CD14-positive monocyte (primary cell): ENCODE measurements around the gene SNX9. TPM values are rescaled to one million over a fixed set of nuclear protein-coding genes. Genes with fewer than 3 reads are reported as not detected.
"Not testable (repeated sequence)": the region's sequence is repeated elsewhere in the genome, so short reads cannot be mapped to it uniquely, and the experiment has no call there.

ENCODE experiments used
- DNase-seq, 3 donors: peaks; one replicate each; pipeline ENCODE4 v3.0.0-alpha.2; 2011 to 2022
- H2AFZ ChIP-seq: 2 replicates; pipeline ENCODE4 v1.6.0; 2012; ENCODE audit warnings: mild to moderate bottlenecking, low read depth, low read length, inconsistent platforms; ENCODE audit not compliant: insufficient read depth, poor library complexity, severe bottlenecking
- H3K27ac ChIP-seq, 2 donors: 1 replicate in 1 of 2; 2 replicates in 1 of 2; pipeline ENCODE4 v1.5.1; 2012 to 2013; ENCODE audit warnings: low read length in 2 of 2, control low read depth in 1 of 2, inconsistent platforms in 1 of 2, low read depth in 1 of 2, mild to moderate bottlenecking in 1 of 2
- H3K27me3 ChIP-seq, 2 donors: one replicate each; pipeline versions ENCODE4 v1.6.0 to v1.6.1; 2011 to 2013; ENCODE audit warnings: low read length in 2 of 2; ENCODE audit not compliant: control insufficient read depth in 2 of 2, insufficient read depth in 2 of 2
- H3K36me3 ChIP-seq, 2 donors: replicated peaks in 1 of 2; 1 replicate in 1 of 2; 2 replicates in 1 of 2; pipeline versions ENCODE4 v1.5.1 to v1.6.1; 2012 to 2013; ENCODE audit warnings: low read length in 2 of 2, control low read depth in 1 of 2, inconsistent platforms in 1 of 2, mild to moderate bottlenecking in 1 of 2; ENCODE audit not compliant: insufficient read depth in 2 of 2, control insufficient read depth in 1 of 2
- H3K4me1 ChIP-seq, 2 donors: 1 replicate in 1 of 2; 2 replicates in 1 of 2; pipeline versions ENCODE4 v1.5.1 to v1.6.1; 2012 to 2013; ENCODE audit warnings: low read length in 2 of 2, control low read depth in 1 of 2, inconsistent platforms in 1 of 2, mild to moderate bottlenecking in 1 of 2, moderate library complexity in 1 of 2; ENCODE audit not compliant: insufficient read depth in 2 of 2, control insufficient read depth in 1 of 2
- H3K4me2 ChIP-seq: replicated peaks from 2 replicates; pipeline ENCODE3; 2012; ENCODE audit warnings: low read length, moderate library complexity, mild to moderate bottlenecking; ENCODE audit not compliant: poor library complexity, severe bottlenecking; ENCODE audit errors: extremely low read depth
- H3K4me3 ChIP-seq, 3 experiments: fragments of 200-600 bp in 1 of 3; sonication (generic) in 1 of 3; replicated peaks in 1 of 3; 1 replicate in 2 of 3; 2 replicates in 1 of 3; pipeline ENCODE4 v1.5.1; 2011 to 2013; ENCODE audit warnings: low read length in 3 of 3, mild to moderate bottlenecking in 3 of 3, control low read depth in 2 of 3, low read depth in 2 of 3, inconsistent platforms in 1 of 3, moderate library complexity in 1 of 3
- H3K79me2 ChIP-seq: 2 replicates; pipeline ENCODE4 v1.6.0; 2012; ENCODE audit warnings: mild to moderate bottlenecking, control low read depth, inconsistent platforms, low read length, moderate library complexity; ENCODE audit not compliant: insufficient read depth
- H3K9ac ChIP-seq: 2 replicates; pipeline ENCODE4 v1.6.0; 2017; ENCODE audit warnings: low read length, mild to moderate bottlenecking; ENCODE audit not compliant: insufficient read depth, poor library complexity, severe bottlenecking
- H3K9me3 ChIP-seq, 2 donors: replicated peaks in 1 of 2; 1 replicate in 1 of 2; 2 replicates in 1 of 2; pipeline versions ENCODE4 v1.5.1 to v1.6.1; 2012 to 2013; ENCODE audit warnings: low read length in 2 of 2, control low read depth in 1 of 2; ENCODE audit not compliant: control insufficient read depth in 1 of 2, insufficient read depth in 1 of 2
- H4K20me1 ChIP-seq: 2 replicates; pipeline ENCODE4 v1.6.0; 2012; ENCODE audit warnings: mild to moderate bottlenecking, low read length, control low read depth, moderate library complexity; ENCODE audit not compliant: insufficient read depth
- H3K27ac Mint-ChIP-seq, 7 donors: one replicate each; pipeline ENCODE4 v1.8.0; 2020; ENCODE audit warnings: mild to moderate bottlenecking in 7 of 7, mixed read lengths in 7 of 7, moderate library complexity in 6 of 7, inconsistent platforms in 2 of 7
- H3K27me3 Mint-ChIP-seq, 3 donors: one replicate each; pipeline ENCODE4 v1.8.0; 2021 to 2022; ENCODE audit warnings: low read depth in 3 of 3, mild to moderate bottlenecking in 3 of 3, mixed read lengths in 3 of 3, moderate library complexity in 3 of 3, inconsistent platforms in 1 of 3
- H3K36me3 Mint-ChIP-seq, 2 donors: one replicate each; pipeline ENCODE4 v1.8.0; 2020; ENCODE audit warnings: mixed read lengths in 2 of 2, inconsistent platforms in 1 of 2, mild to moderate bottlenecking in 1 of 2
- H3K4me1 Mint-ChIP-seq: one replicate; pipeline ENCODE4 v1.8.0; 2020; ENCODE audit warnings: mild to moderate bottlenecking, mixed read lengths
- H3K4me3 Mint-ChIP-seq, 2 donors: one replicate each; pipeline ENCODE4 v1.8.0; 2020; ENCODE audit warnings: mild to moderate bottlenecking in 2 of 2, mixed read lengths in 2 of 2, moderate library complexity in 1 of 2
- H3K9me3 Mint-ChIP-seq, 7 donors: one replicate each; pipeline ENCODE4 v1.8.0; 2020 to 2022; ENCODE audit warnings: mixed read lengths in 7 of 7, mild to moderate bottlenecking in 6 of 7, moderate library complexity in 6 of 7, inconsistent platforms in 2 of 7
- WGBS: methylation state at CpG from one replicate; pipeline ENCODE4 v1.1.5; 2013; ENCODE audit warnings: missing lambda C conversion rate; ENCODE audit not compliant: insufficient coverage; 5-methylcytosine and 5-hydroxymethylcytosine counted together
- intact Hi-C, 2 donors: fragments of 100-400 bp; cut with micrococcal nuclease; formaldehyde crosslinking; loops; one replicate each; pipeline versions ENCODE4 v1.15.0 to v1.15.1; 2023
- polyA plus RNA-seq, 3 donors: library from polyadenylated mRNA; depleted of rRNA in 1 of 3; unstranded in 2 of 3; stranded (reverse) in 1 of 3; fragments of 300-500 nt in 2 of 3; fragments of >200 nt in 1 of 3; fragmentation: Illumina TruSeq in 2 of 3; gene quantifications; 1 replicate in 2 of 3; 2 replicates in 1 of 3; pipeline ENCODE4 v1.2.3, GENCODE V29; 2012 to 2021
- TF ChIP-seq, protein P1 (sequence below): fragments of 200-600 bp; IDR thresholded peaks from one replicate; pipeline ENCODE4 v1.8.0; 2022; ENCODE audit warnings: antibody characterized with exemption, mild to moderate bottlenecking

Gene SNX9
- polyA plus RNA-seq, 3 donors: 5.5 to 8.1 (median 7.2) TPM

- peaks cover 4 to 13% (median 6%) of the 10 kb centered on the region in 3 donors for H3K27me3 Mint-ChIP-seq
- no peaks in the 10 kb centered on the region for H4K20me1 ChIP-seq
- H3K36me3 Mint-ChIP-seq: no peaks in the 10 kb centered on the region
- peaks cover 0 to 5% of the 10 kb centered on the region in 2 donors for H3K4me1 ChIP-seq
- H3K9ac ChIP-seq: no peak overlapping the region
- no peak for DNase-seq
- no peak overlapping the region for H3K4me2 ChIP-seq
- WGBS: 95% methylated on average over 6 of the region's 8 CpGs
- H3K4me3 Mint-ChIP-seq: no peak overlapping the region
- no peak overlapping the region for H3K27ac ChIP-seq
- H3K9me3 Mint-ChIP-seq: peaks cover 0 to 10% (median 2%) of the 10 kb centered on the region in 7 donors
- H3K79me2 ChIP-seq: no peaks in the 10 kb centered on the region
- intact Hi-C loops: no loop called here
- H3K9me3 ChIP-seq: no peaks in the 10 kb centered on the region
- TF ChIP-seq, protein P1, sequence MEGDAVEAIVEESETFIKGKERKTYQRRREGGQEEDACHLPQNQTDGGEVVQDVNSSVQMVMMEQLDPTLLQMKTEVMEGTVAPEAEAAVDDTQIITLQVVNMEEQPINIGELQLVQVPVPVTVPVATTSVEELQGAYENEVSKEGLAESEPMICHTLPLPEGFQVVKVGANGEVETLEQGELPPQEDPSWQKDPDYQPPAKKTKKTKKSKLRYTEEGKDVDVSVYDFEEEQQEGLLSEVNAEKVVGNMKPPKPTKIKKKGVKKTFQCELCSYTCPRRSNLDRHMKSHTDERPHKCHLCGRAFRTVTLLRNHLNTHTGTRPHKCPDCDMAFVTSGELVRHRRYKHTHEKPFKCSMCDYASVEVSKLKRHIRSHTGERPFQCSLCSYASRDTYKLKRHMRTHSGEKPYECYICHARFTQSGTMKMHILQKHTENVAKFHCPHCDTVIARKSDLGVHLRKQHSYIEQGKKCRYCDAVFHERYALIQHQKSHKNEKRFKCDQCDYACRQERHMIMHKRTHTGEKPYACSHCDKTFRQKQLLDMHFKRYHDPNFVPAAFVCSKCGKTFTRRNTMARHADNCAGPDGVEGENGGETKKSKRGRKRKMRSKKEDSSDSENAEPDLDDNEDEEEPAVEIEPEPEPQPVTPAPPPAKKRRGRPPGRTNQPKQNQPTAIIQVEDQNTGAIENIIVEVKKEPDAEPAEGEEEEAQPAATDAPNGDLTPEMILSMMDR: no peak
- no peaks in the 10 kb centered on the region for H3K27me3 ChIP-seq
- no peaks in the 10 kb centered on the region for H3K36me3 ChIP-seq
- H3K4me1 Mint-ChIP-seq: peaks cover 23% of the 10 kb centered on the region
- no peak overlapping the region for H3K4me3 ChIP-seq
- no peak overlapping the region for H3K27ac Mint-ChIP-seq
- H2AFZ ChIP-seq: no peak overlapping the region
Measured at GRCh38 chr6:157967486-157967885, 144.4 kb downstream of the SNX9 start.

- H3K27ac ChIP-seq, H3K9ac ChIP-seq, H3K4me2 ChIP-seq, H3K4me1 ChIP-seq, H3K4me3 Mint-ChIP-seq, H3K36me3 Mint-ChIP-seq, H2AFZ ChIP-seq, H3K9me3 ChIP-seq, intact Hi-C loops, H3K79me2 ChIP-seq, H3K4me3 ChIP-seq, DNase-seq, H3K27me3 ChIP-seq, H3K36me3 ChIP-seq, H3K27ac Mint-ChIP-seq, H4K20me1 ChIP-seq, H3K9me3 Mint-ChIP-seq: not testable (repeated sequence)
- Mint-ChIP-seq H3K4me1 (peaks cover 13% of the 10 kb centered on the region), H3K27me3 (peaks cover 4 to 12% (median 6%) of the 10 kb centered on the region in 3 donors)
- WGBS: 93% methylated on average over 3 of the region's 3 CpGs
Measured at GRCh38 chr6:157972177-157972576, 149.1 kb downstream of the SNX9 start.
